GM23338 (cell line): ENCODE results near the gene PYGO1. TPM values are rescaled to one million over a fixed set of nuclear protein-coding genes. Genes with fewer than 3 reads are reported as not detected.
A peak's percentile ranks its signal among the peaks of the same experiment; 100 is the strongest.

Experiments used
- ATAC-seq: fragments of 200-7000 bp; cut with Tn5 transposase; 3 replicates; pipeline ENCODE4 v1.9.1; 2020
- DNase-seq: peaks from one replicate; pipeline ENCODE4 v3.0.0-alpha.2; 2015; ENCODE audit warnings: low spot score
- H2AFZ ChIP-seq: fragments of 200-600 bp; sonication (generic); 2 replicates; pipeline ENCODE4 v1.8.0; 2016; ENCODE audit warnings: antibody characterized with exemption, mild to moderate bottlenecking, moderate library complexity
- H3F3A ChIP-seq: fragments of 200-600 bp; sonication (generic); replicated peaks from 2 replicates; pipeline ENCODE4 v1.8.0; 2017; ENCODE audit warnings: antibody characterized with exemption, mixed run types, low read depth
- H3K27ac ChIP-seq: fragments of 200-600 bp; sonication (generic); 2 replicates; pipeline ENCODE4 v1.6.1; 2016; ENCODE audit warnings: low read depth
- H3K27me3 ChIP-seq: fragments of 200-600 bp; sonication (generic); 2 replicates; pipeline ENCODE4 v1.8.0; 2016; ENCODE audit warnings: mild to moderate bottlenecking, mixed run types, moderate library complexity; ENCODE audit not compliant: insufficient read depth
- H3K36me3 ChIP-seq: fragments of 200-600 bp; sonication (generic); 2 replicates; pipeline ENCODE4 v1.8.0; 2016; ENCODE audit warnings: mild to moderate bottlenecking; ENCODE audit not compliant: insufficient read depth
- H3K4me1 ChIP-seq: fragments of 200-600 bp; sonication (generic); 2 replicates; pipeline ENCODE4 v1.8.0; 2016; ENCODE audit warnings: mild to moderate bottlenecking, moderate library complexity; ENCODE audit not compliant: insufficient read depth
- H3K4me2 ChIP-seq: fragments of 200-600 bp; sonication (generic); 2 replicates; pipeline ENCODE4 v1.7.1; 2017; ENCODE audit warnings: mixed run types
- H3K4me3 ChIP-seq: fragments of 200-600 bp; sonication (generic); 2 replicates; pipeline ENCODE4 v1.6.1; 2016; ENCODE audit warnings: mixed run types
- H3K79me2 ChIP-seq: fragments of 200-600 bp; sonication (generic); replicated peaks from 2 replicates; pipeline ENCODE4 v1.8.0; 2017; ENCODE audit warnings: mild to moderate bottlenecking; ENCODE audit not compliant: insufficient read depth
- H3K9me2 ChIP-seq: fragments of 200-600 bp; sonication (generic); 2 replicates; pipeline ENCODE4 v1.8.0; 2017; ENCODE audit not compliant: insufficient read depth
- H4K20me1 ChIP-seq: fragments of 200-600 bp; sonication (generic); replicated peaks from 2 replicates; pipeline ENCODE4 v1.8.0; 2017; ENCODE audit warnings: mild to moderate bottlenecking; ENCODE audit not compliant: insufficient read depth
- H3K27ac Mint-ChIP-seq: 2 replicates; pipeline ENCODE4 v1.8.0; 2020; ENCODE audit warnings: inconsistent platforms, mild to moderate bottlenecking, moderate library complexity, mixed read lengths
- H3K27me3 Mint-ChIP-seq: 3 replicates; pipeline ENCODE4 v1.8.0; 2022; ENCODE audit warnings: low read depth, mild to moderate bottlenecking, moderate library complexity, mixed read lengths, inconsistent platforms; ENCODE audit not compliant: insufficient read depth, poor library complexity
- H3K36me3 Mint-ChIP-seq: 3 replicates; pipeline ENCODE4 v1.8.0; 2021; ENCODE audit warnings: low read depth, mild to moderate bottlenecking, inconsistent platforms, moderate library complexity, mixed read lengths
- H3K4me1 Mint-ChIP-seq: 3 replicates; pipeline ENCODE4 v1.8.0; 2020; ENCODE audit warnings: mild to moderate bottlenecking, inconsistent platforms, mixed read lengths
- H3K4me3 Mint-ChIP-seq: 3 replicates; pipeline ENCODE4 v1.8.0; 2021; ENCODE audit warnings: moderate library complexity, mild to moderate bottlenecking, inconsistent platforms, mixed read lengths
- H3K9me3 Mint-ChIP-seq: 3 replicates; pipeline ENCODE4 v1.8.0; 2020; ENCODE audit warnings: moderate library complexity, mild to moderate bottlenecking, inconsistent platforms, mixed read lengths
- CTCF ChIP-seq, 2 experiments: fragments of 200-600 bp in 1 of 2; sonication (generic) in 1 of 2; conservative IDR thresholded peaks; 2 replicates each; pipeline versions ENCODE4 v1.5.1 to v1.6.1; 2016 to 2017; ENCODE audit warnings: antibody characterized with exemption in 2 of 2, low read depth in 2 of 2, mild to moderate bottlenecking in 2 of 2, moderate library complexity in 1 of 2
- EZH2 ChIP-seq: fragments of 200-600 bp; sonication (generic); IDR thresholded peaks from one replicate; pipeline ENCODE4 v1.8.0; 2017; ENCODE audit warnings: antibody characterized with exemption, mild to moderate bottlenecking, low read depth; ENCODE audit not compliant: unreplicated experiment
- POLR2AphosphoS5 ChIP-seq: IDR thresholded peaks from 2 replicates; pipeline ENCODE4 v1.6.1; 2016; ENCODE audit warnings: antibody characterized with exemption, low read depth
- REST ChIP-seq: IDR thresholded peaks from one replicate; pipeline ENCODE4 v1.6.1; 2018; ENCODE audit warnings: antibody characterized with exemption; ENCODE audit not compliant: unreplicated experiment
- STAT1 ChIP-seq: IDR thresholded peaks from one replicate; pipeline ENCODE4 v1.6.1; 2016; ENCODE audit warnings: antibody characterized with exemption; ENCODE audit not compliant: unreplicated experiment
- ZNF331 ChIP-seq: fragments of 250-450 bp; sonication (Bioruptor Pico); IDR thresholded peaks from 2 replicates; pipeline ENCODE4 v1.5.0; 2020; ENCODE audit warnings: low read depth, mild to moderate bottlenecking, moderate library complexity
- polyA plus RNA-seq: library from polyadenylated mRNA; unstranded; fragments of >200 nt; fragmentation: Nextera tagmentation; extraction: Ambion mirVana; gene quantifications from 2 replicates; pipeline ENCODE4 v1.2.1, GENCODE V29; 2016
- total RNA-seq: library from RNA; depleted of rRNA; stranded (reverse); fragments of >200 nt; shearing (Covaris generic); gene quantifications from 2 replicates; pipeline ENCODE4 v1.2.3, GENCODE V29; 2014

Gene PYGO1
- total and polyA plus RNA-seq, 2 experiments from 2014 or later, result 0.18 to 0.52 TPM

- Histone ChIP-seq H3K36me3 (no peaks in the 10 kb centered on the region), H3K4me2 (no peak overlapping the region), H3K27ac (no peak overlapping the region), H3K9me2 (no peaks in the 10 kb centered on the region), H2AFZ (no peak overlapping the region; the same call in 1 of the 2 replicates), H3F3A (no peaks in the 10 kb centered on the region), H3K27me3 (peaks cover 10% of the 10 kb centered on the region), H4K20me1 (no peaks in the 10 kb centered on the region), H3K4me3 (no peak overlapping the region), H3K79me2 (no peaks in the 10 kb centered on the region), H3K4me1 (no peaks in the 10 kb centered on the region)
- Mint-ChIP-seq H3K27ac (no peak overlapping the region), H3K4me3 (no peak overlapping the region), H3K27me3 (peaks cover 12% of the 10 kb centered on the region), H3K4me1 (no peaks in the 10 kb centered on the region), H3K36me3 (no peaks in the 10 kb centered on the region), H3K9me3 (peaks cover 3% of the 10 kb centered on the region; the same call in 1 of the 3 replicates)
- no peak for DNase-seq
- no peak for ATAC-seq
- TF ChIP-seq REST (no peak), STAT1 (no peak), POLR2AphosphoS5 (no peak), ZNF331 (no peak)
Observed at GRCh38 chr15:55522742-55523450, 65.2 kb downstream of the PYGO1 start.

GRCh38 chr15:55518641-55519040 lies 69.5 kb downstream of the PYGO1 start:
- no peaks in the 10 kb centered on the region for H3K36me3 Mint-ChIP-seq
- Histone ChIP-seq H4K20me1 (no peaks in the 10 kb centered on the region), H2AFZ (no peak overlapping the region), H3K36me3 (no peaks in the 10 kb centered on the region), H3K4me2 (no peak overlapping the region), H3K27ac (no peak overlapping the region), H3F3A (no peaks in the 10 kb centered on the region), H3K79me2 (no peaks in the 10 kb centered on the region), H3K4me3 (no peak overlapping the region), H3K27me3 (no peaks in the 10 kb centered on the region), H3K4me1 (no peaks in the 10 kb centered on the region), H3K9me2 (no peaks in the 10 kb centered on the region)
- TF ChIP-seq EZH2 (no peak), CTCF (conservative IDR thresholded peaks at IDR 0.05; ENCODE audit: low read depth in 2 of 2) (peak in 1 of 2 experiments; percentile 42; a peak in 2 of 4 replicates), REST (no peak), POLR2AphosphoS5 (no peak)
- peaks cover 2% of the 10 kb centered on the region; the same call in 1 of the 3 replicates for H3K4me1 Mint-ChIP-seq
- H3K27me3 Mint-ChIP-seq, result peaks cover 1% of the 10 kb centered on the region
- ATAC-seq (no peak), DNase-seq (no peak)
- peaks cover 3% of the 10 kb centered on the region; the same call in 1 of the 3 replicates for H3K9me3 Mint-ChIP-seq
- H3K4me3 Mint-ChIP-seq, result no peak overlapping the region
- H3K27ac Mint-ChIP-seq, result no peak overlapping the region
